HFFc6 (cell line): Measurements from ENCODE around the gene CD59. TPM values are rescaled to one million over a fixed set of nuclear protein-coding genes. Genes with fewer than 3 reads are reported as not detected.

ENCODE experiments used
- DNase-seq: peaks from one replicate; pipeline ENCODE4 v3.0.0-alpha.2; 2018
- H3K27ac Mint-ChIP-seq: 2 replicates; pipeline ENCODE4 v1.8.0; 2020; ENCODE audit warnings: mild to moderate bottlenecking, mixed read lengths
- H3K27me3 Mint-ChIP-seq: 2 replicates; pipeline ENCODE4 v1.8.0; 2021; ENCODE audit warnings: mild to moderate bottlenecking, moderate library complexity, mixed read lengths; ENCODE audit not compliant: insufficient read depth
- H3K36me3 Mint-ChIP-seq: 2 replicates; pipeline ENCODE4 v1.8.0; 2021; ENCODE audit warnings: low read depth, mixed read lengths
- H3K4me1 Mint-ChIP-seq: 2 replicates; pipeline ENCODE4 v1.8.0; 2020; ENCODE audit warnings: low read depth, mixed read lengths
- H3K4me3 Mint-ChIP-seq: 2 replicates; pipeline ENCODE4 v1.8.0; 2020; ENCODE audit warnings: mild to moderate bottlenecking, moderate library complexity, mixed read lengths
- H3K9me3 Mint-ChIP-seq: 2 replicates; pipeline ENCODE4 v1.8.0; 2020; ENCODE audit warnings: mild to moderate bottlenecking, mixed read lengths
- CTCF ChIP-seq: fragments of 200-600 bp; sonication (generic); IDR thresholded peaks from 2 replicates; pipeline ENCODE4 v1.5.0; 2021; ENCODE audit warnings: antibody characterized with exemption, mild to moderate bottlenecking
- long read RNA-seq: library from polyadenylated mRNA; unstranded; transcript quantifications from one replicate; pipeline ENCODE4 v2.0.0, GENCODE V29; 2019
- total RNA-seq, 6 experiments: library from RNA; stranded (reverse); fragmentation: NEBNext Ultra II Directional; extraction: Animal tissue kit (Norgen Biotek cat#: 25700); gene quantifications; 2 replicates in 1 of 6; 3 replicates in 5 of 6; pipeline ENCODE4 v1.2.3, GENCODE V29; 2021

The CD59 gene
- 1,000 to 10,000 TPM; 1,095 to 1,408 (median 1,232) TPM for total RNA-seq
- long read RNA-seq, full-length matches to known transcripts = 863 of 1,064 reads
- long read RNA-seq, partial matches to known transcripts = 45 of 1,064 reads
- long read RNA-seq, other reads (novel, unspliced or antisense) = 156 of 1,064 reads

- peak within 1 kb of the TSS; percentile 96 for H3K4me3 Mint-ChIP-seq
- peak within 1 kb of the TSS; percentile 96 for H3K27ac Mint-ChIP-seq
- H3K9me3 Mint-ChIP-seq = peaks cover 5% of the 10 kb centered on the region; the same call in 1 of the 2 replicates
- H3K27me3 Mint-ChIP-seq = peaks cover 2% of the 10 kb centered on the region
- no peak for TF ChIP-seq CTCF
- peak; percentile 89 for DNase-seq
- peaks cover 68% of the 10 kb centered on the region for H3K4me1 Mint-ChIP-seq
- H3K36me3 Mint-ChIP-seq = peaks cover 39% of the 10 kb centered on the region
Measured at GRCh38 chr11:33736148-33736812, at the start of gene CD59. TSS of gene CD59 (minus strand) at chr11:33736423. CDS start at chr11:33722445, 13,978 bp downstream.

GRCh38 chr11:33785609-33786008, 49.4 kb upstream of the CD59 start:
- Mint-ChIP-seq H3K4me1 (peaks cover 4% of the 10 kb centered on the region), H3K36me3 (no peaks in the 10 kb centered on the region)

GRCh38 chr11:33779849-33780528, 43.8 kb upstream of the CD59 start:
- Mint-ChIP-seq H3K4me1 (peaks cover 41% of the 10 kb centered on the region), H3K4me3 (peak overlapping the region; percentile 52), H3K27ac (peak overlapping the region; percentile 56), H3K27me3 (peaks cover 4% of the 10 kb centered on the region; the same call in 1 of the 2 replicates), H3K9me3 (no peaks in the 10 kb centered on the region), H3K36me3 (no peaks in the 10 kb centered on the region)
- no peak for TF ChIP-seq CTCF
- peak; percentile 65 for DNase-seq

More at GRCh38 chr11:33785609-33786008, 49.4 kb upstream of the CD59 start:
- Mint-ChIP-seq H3K27ac (no peak overlapping the region), H3K27me3 (peaks cover 19% of the 10 kb centered on the region), H3K4me3 (no peak overlapping the region), H3K9me3 (no peaks in the 10 kb centered on the region)
- TF ChIP-seq CTCF = no peak
- no peak for DNase-seq

- Mint-ChIP-seq H3K27me3 (peaks cover 4% of the 10 kb centered on the region; the same call in 1 of the 2 replicates), H3K4me1 (peaks cover 45% of the 10 kb centered on the region), H3K9me3 (no peaks in the 10 kb centered on the region)
Measured at GRCh38 chr11:33778675-33779074, 42.5 kb upstream of the CD59 start.

More at GRCh38 chr11:33778675-33779074, 42.5 kb upstream of the CD59 start:
- H3K4me3 Mint-ChIP-seq = peak overlapping the region; percentile 17; the same call in 1 of the 2 replicates
- peak; percentile 54 for DNase-seq
- H3K27ac Mint-ChIP-seq = no peak overlapping the region
- no peaks in the 10 kb centered on the region for H3K36me3 Mint-ChIP-seq
- no peak for TF ChIP-seq CTCF
